H9 (cell line): ENCODE measurements around the gene TRMT61A. TPM values are rescaled to one million over a fixed set of nuclear protein-coding genes. Genes with fewer than 3 reads are reported as not detected.

Source experiments
- DNase-seq: peaks from one replicate; pipeline ENCODE4 v3.0.0-alpha.2; 2017
- H2AFZ ChIP-seq: one replicate; pipeline ENCODE4 v1.6.1; 2013; ENCODE audit warnings: mild to moderate bottlenecking, low read length, control low read depth, moderate library complexity
- H2AK5ac ChIP-seq: 2 replicates; pipeline ENCODE4 v1.6.1; 2013; ENCODE audit warnings: low read length, control low read depth, mixed read lengths; ENCODE audit not compliant: insufficient read length
- H2BK120ac ChIP-seq: one replicate; pipeline ENCODE4 v1.6.1; 2013; ENCODE audit warnings: low read depth, mild to moderate bottlenecking, low read length, control low read depth, inconsistent platforms; ENCODE audit not compliant: poor library complexity, severe bottlenecking
- H2BK12ac ChIP-seq: 2 replicates; pipeline ENCODE4 v1.6.1; 2013; ENCODE audit warnings: low read length, control low read depth, mixed read lengths, low read depth; ENCODE audit not compliant: insufficient read length
- H2BK15ac ChIP-seq: 2 replicates; pipeline ENCODE4 v1.6.1; 2013; ENCODE audit warnings: low read depth, low read length, control low read depth
- H2BK20ac ChIP-seq: one replicate; pipeline ENCODE4 v1.6.1; 2013; ENCODE audit warnings: low read depth, mild to moderate bottlenecking, low read length, control low read depth, inconsistent platforms; ENCODE audit not compliant: poor library complexity, severe bottlenecking
- H2BK5ac ChIP-seq: 2 replicates; pipeline ENCODE4 v1.6.1; 2013; ENCODE audit warnings: low read length, control low read depth, mixed read lengths; ENCODE audit not compliant: insufficient read length
- H3K14ac ChIP-seq: 2 replicates; pipeline ENCODE4 v1.6.1; 2013; ENCODE audit warnings: low read length, control low read depth; ENCODE audit not compliant: insufficient read depth
- H3K18ac ChIP-seq: 2 replicates; pipeline ENCODE4 v1.6.1; 2013; ENCODE audit warnings: low read depth, mild to moderate bottlenecking, mixed read lengths, low read length, control low read depth; ENCODE audit not compliant: insufficient read length
- H3K23ac ChIP-seq: 2 replicates; pipeline ENCODE4 v1.6.1; 2013; ENCODE audit warnings: low read length, control low read depth, mixed read lengths, low read depth; ENCODE audit not compliant: insufficient read length
- H3K23me2 ChIP-seq: 2 replicates; pipeline ENCODE4 v1.6.1; 2013; ENCODE audit warnings: low read depth, mild to moderate bottlenecking, mixed read lengths, low read length, control low read depth; ENCODE audit not compliant: insufficient read length, poor library complexity, severe bottlenecking
- H3K27ac ChIP-seq: 2 replicates; pipeline ENCODE4 v1.5.1; 2013; ENCODE audit warnings: low read length, control low read depth, mixed read lengths, low read depth; ENCODE audit not compliant: insufficient read length
- H3K27me3 ChIP-seq: 2 replicates; pipeline ENCODE4 v1.6.1; 2013; ENCODE audit warnings: low read length, control low read depth, inconsistent platforms; ENCODE audit not compliant: insufficient read depth
- H3K4ac ChIP-seq: 2 replicates; pipeline ENCODE4 v1.6.1; 2013; ENCODE audit warnings: low read depth, mild to moderate bottlenecking, control low read depth, inconsistent platforms, low read length, moderate library complexity
- H3K4me1 ChIP-seq: 2 replicates; pipeline ENCODE4 v1.6.1; 2013; ENCODE audit warnings: low read length, control low read depth, inconsistent platforms; ENCODE audit not compliant: insufficient read depth
- H3K4me2 ChIP-seq: 2 replicates; pipeline ENCODE4 v1.6.1; 2013; ENCODE audit warnings: low read length, control low read depth, mixed read lengths; ENCODE audit not compliant: insufficient read length, insufficient read depth
- H3K56ac ChIP-seq: 2 replicates; pipeline ENCODE4 v1.6.1; 2013; ENCODE audit warnings: low read depth, mild to moderate bottlenecking, mixed read lengths, low read length, control low read depth; ENCODE audit not compliant: insufficient read length
- H3K79me1 ChIP-seq: 2 replicates; pipeline ENCODE4 v1.6.1; 2013; ENCODE audit warnings: low read depth, mild to moderate bottlenecking, moderate library complexity, low read length, control low read depth, inconsistent platforms; ENCODE audit not compliant: insufficient read depth, poor library complexity, severe bottlenecking
- H3K79me2 ChIP-seq: 2 replicates; pipeline ENCODE4 v1.6.1; 2013; ENCODE audit warnings: low read length, control low read depth, inconsistent platforms; ENCODE audit not compliant: insufficient read depth
- H3K9ac ChIP-seq: 2 replicates; pipeline ENCODE4 v1.6.1; 2013; ENCODE audit warnings: low read length, control low read depth, mixed read lengths; ENCODE audit not compliant: insufficient read length; ENCODE audit errors: extremely low read depth
- H3K9me3 ChIP-seq: one replicate; pipeline ENCODE4 v1.6.1; 2013; ENCODE audit warnings: low read depth, low read length, inconsistent platforms; ENCODE audit not compliant: control insufficient read depth
- H3T11ph ChIP-seq: one replicate; pipeline ENCODE4 v1.6.1; 2013; ENCODE audit warnings: mild to moderate bottlenecking, low read length, control low read depth, inconsistent platforms
- H4K20me1 ChIP-seq: one replicate; pipeline ENCODE4 v1.6.1; 2013; ENCODE audit not compliant: control insufficient read depth, insufficient read length, insufficient read depth
- H4K5ac ChIP-seq: 2 replicates; pipeline ENCODE4 v1.6.1; 2013; ENCODE audit warnings: low read depth, mild to moderate bottlenecking, mixed read lengths, low read length, control low read depth; ENCODE audit not compliant: insufficient read length
- H4K8ac ChIP-seq: replicated peaks from 2 replicates; pipeline ENCODE4 v1.6.1; 2013; ENCODE audit warnings: low read length, control low read depth, mixed read lengths, low read depth; ENCODE audit not compliant: insufficient read length
- H4K91ac ChIP-seq: 2 replicates; pipeline ENCODE4 v1.6.1; 2013; ENCODE audit warnings: low read depth, mild to moderate bottlenecking, moderate library complexity, mixed read lengths, low read length, control low read depth; ENCODE audit not compliant: insufficient read length
- H3K27ac Mint-ChIP-seq, 3 experiments: 2 replicates in 2 of 3; 3 replicates in 1 of 3; pipeline ENCODE4 v1.8.0; 2020 to 2021; ENCODE audit warnings: mixed read lengths in 3 of 3, mild to moderate bottlenecking in 1 of 3, moderate library complexity in 1 of 3
- H3K27me3 Mint-ChIP-seq: 2 replicates; pipeline ENCODE4 v1.8.0; 2021; ENCODE audit warnings: low read depth, mild to moderate bottlenecking, moderate library complexity, mixed read lengths
- H3K36me3 Mint-ChIP-seq, 3 experiments: 2 replicates in 2 of 3; 3 replicates in 1 of 3; pipeline ENCODE4 v1.8.0; 2020 to 2021; ENCODE audit warnings: low read depth in 3 of 3, mixed read lengths in 3 of 3; ENCODE audit not compliant: insufficient read depth in 1 of 3
- H3K4me1 Mint-ChIP-seq, 2 experiments: 2 replicates each; pipeline ENCODE4 v1.8.0; 2020; ENCODE audit warnings: mixed read lengths in 2 of 2
- H3K4me3 Mint-ChIP-seq, 2 experiments: 2 replicates in 1 of 2; 3 replicates in 1 of 2; pipeline ENCODE4 v1.8.0; 2020 to 2021; ENCODE audit warnings: mild to moderate bottlenecking in 2 of 2, mixed read lengths in 2 of 2, moderate library complexity in 1 of 2
- H3K9me3 Mint-ChIP-seq, 2 experiments: 2 replicates in 1 of 2; 3 replicates in 1 of 2; pipeline ENCODE4 v1.8.0; 2020; ENCODE audit warnings: mild to moderate bottlenecking in 2 of 2, mixed read lengths in 2 of 2, moderate library complexity in 1 of 2
- WGBS: extraction: QIAGEN DNeasy Blood & Tissue Kit; methylation state at CpG from one replicate; pipeline ENCODE4 v1.1.7; 2013; ENCODE audit warnings: missing lambda C conversion rate, low lambda C conversion rate, mixed read lengths; ENCODE audit not compliant: insufficient read length; ENCODE audit errors: extremely low coverage; 5-methylcytosine and 5-hydroxymethylcytosine counted together
- total RNA-seq: library from RNA; stranded (reverse); gene quantifications from 2 replicates; pipeline ENCODE4 v1.2.1, GENCODE V29; 2021
- TF ChIP-seq, protein P1 (sequence below): fragments of 200-600 bp; sonication (generic); conservative IDR thresholded peaks from 3 replicates; pipeline ENCODE4 v1.8.0; 2021; ENCODE audit warnings: antibody characterized with exemption, mild to moderate bottlenecking

TRMT61A gene
- total RNA-seq, 1 experiment from 2014 or later = 21.9 TPM

DNA sequence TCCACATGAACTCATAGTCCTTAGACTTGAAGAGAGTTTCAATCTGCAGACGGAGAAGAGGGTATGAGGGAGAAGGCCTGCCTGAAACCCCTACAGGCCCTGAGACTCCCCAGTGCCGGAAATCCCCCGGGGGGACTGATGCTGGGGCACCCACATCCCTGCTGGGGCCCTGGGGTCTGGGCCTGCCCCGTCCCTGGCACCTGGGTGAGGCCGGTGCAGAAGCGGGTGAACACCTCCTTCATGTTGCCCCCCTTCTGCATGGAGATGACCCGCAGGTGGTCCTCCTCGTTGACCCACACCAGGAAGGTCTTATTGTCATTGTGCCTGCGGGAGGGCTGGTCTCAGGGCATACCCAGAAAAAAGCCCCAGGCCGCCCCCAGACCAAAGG, 8.7 kb upstream of the TRMT61A start:
- Histone ChIP-seq H3K23ac (no peak overlapping the region), H3K79me1 (no peaks in the 10 kb centered on the region), H3K9ac (no peak overlapping the region), H2AK5ac (no peak overlapping the region), H3K14ac (no peak overlapping the region), H3K4me1 (no peaks in the 10 kb centered on the region), H4K91ac (no peak overlapping the region), H4K20me1 (peaks cover 3% of the 10 kb centered on the region), H3T11ph (no peak overlapping the region), H3K4me2 (no peak overlapping the region), H2BK12ac (no peak overlapping the region), H2BK120ac (no peak overlapping the region), H3K56ac (no peak overlapping the region), H3K27ac (no peak overlapping the region), H2BK15ac (no peak overlapping the region), H3K4ac (no peak overlapping the region), H3K27me3 (peaks cover 7% of the 10 kb centered on the region; the same call in 1 of the 2 replicates), H3K79me2 (no peaks in the 10 kb centered on the region), H2BK20ac (no peak overlapping the region), H3K23me2 (peaks cover 12% of the 10 kb centered on the region), H4K5ac (no peak overlapping the region), H4K8ac (no peak overlapping the region), H2AFZ (no peak overlapping the region), H3K9me3 (no peaks in the 10 kb centered on the region), H2BK5ac (no peak overlapping the region), H3K18ac (no peak overlapping the region)
- TF ChIP-seq, protein P1, sequence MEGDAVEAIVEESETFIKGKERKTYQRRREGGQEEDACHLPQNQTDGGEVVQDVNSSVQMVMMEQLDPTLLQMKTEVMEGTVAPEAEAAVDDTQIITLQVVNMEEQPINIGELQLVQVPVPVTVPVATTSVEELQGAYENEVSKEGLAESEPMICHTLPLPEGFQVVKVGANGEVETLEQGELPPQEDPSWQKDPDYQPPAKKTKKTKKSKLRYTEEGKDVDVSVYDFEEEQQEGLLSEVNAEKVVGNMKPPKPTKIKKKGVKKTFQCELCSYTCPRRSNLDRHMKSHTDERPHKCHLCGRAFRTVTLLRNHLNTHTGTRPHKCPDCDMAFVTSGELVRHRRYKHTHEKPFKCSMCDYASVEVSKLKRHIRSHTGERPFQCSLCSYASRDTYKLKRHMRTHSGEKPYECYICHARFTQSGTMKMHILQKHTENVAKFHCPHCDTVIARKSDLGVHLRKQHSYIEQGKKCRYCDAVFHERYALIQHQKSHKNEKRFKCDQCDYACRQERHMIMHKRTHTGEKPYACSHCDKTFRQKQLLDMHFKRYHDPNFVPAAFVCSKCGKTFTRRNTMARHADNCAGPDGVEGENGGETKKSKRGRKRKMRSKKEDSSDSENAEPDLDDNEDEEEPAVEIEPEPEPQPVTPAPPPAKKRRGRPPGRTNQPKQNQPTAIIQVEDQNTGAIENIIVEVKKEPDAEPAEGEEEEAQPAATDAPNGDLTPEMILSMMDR = no peak
- peaks cover 4 to 5% of the 10 kb centered on the region in 2 experiments; a peak in 3 of 5 replicates for H3K9me3 Mint-ChIP-seq
- H3K36me3 Mint-ChIP-seq = peaks cover 10 to 15% (median 13%) of the 10 kb centered on the region in 3 experiments
- H3K27ac Mint-ChIP-seq = no peak overlapping the region
- peaks cover 21% of the 10 kb centered on the region for H3K27me3 Mint-ChIP-seq
- no CpG with 5 or more reads among the region's 10 CpGs for WGBS
- H3K4me1 Mint-ChIP-seq = peaks cover 17 to 43% of the 10 kb centered on the region in 2 experiments
- no peak for DNase-seq
- H3K4me3 Mint-ChIP-seq = peak overlapping the region; percentile 67 to 73
